Heart left ventricle (tissue), 13 donors: ENCODE data around the gene SUGCT.

Experiments
- POLR2A ChIP-seq, 2 donors: fragments of 450-650 bp; IDR thresholded peaks; one replicate each; pipeline ENCODE4 v1.6.1; 2017; ENCODE audit warnings: antibody characterized with exemption in 2 of 2, mild to moderate bottlenecking in 2 of 2, moderate library complexity in 2 of 2
- TF ChIP-seq, protein P1 (sequence below), 12 donors: fragments of 200-600 bp; sonication (generic) in 4 of 12; IDR thresholded peaks; one replicate each; pipeline versions ENCODE4 v1.5.0 to v1.8.0; 2018 to 2022; ENCODE audit warnings: antibody characterized with exemption in 12 of 12, mild to moderate bottlenecking in 5 of 12
- donor health status: ischemic (EF 13 %, LVEDD 7.1; RV severe dilation, severe dysfunction).
- donor health status: DM: no; HTN: yes; CAD: no.
- donor health status: DM: no; HTN: no; CAD: no.
- donor health status: ischemic (EF 25% LVEDD 6.9; RV normal size, moderate dysfunction).
- donor health status: ischemic (EF 25% LVEDD 5.7; RV mildly dilated, moderate dysfunction).
- donor health status: ischemic (EF 35%, LVEDD 5.7; RV mildly dilated, moderate dysfunction).
- donor health status: nonischemic (EF 11% LVEDD 7.7; RV severe dilation, severe dysfunction).
- donor health status: DM: yes; HTN: yes; CAD: no.
- donor health status: PGD.
- donor health status: ischemic (EF 29% LVEDD 5.4; RV normal size, mild dysfunction).
- donor health status: nonischemic (EF 23%, LVEDD 6.1; RV moderate dilation, normal function).

DNA sequence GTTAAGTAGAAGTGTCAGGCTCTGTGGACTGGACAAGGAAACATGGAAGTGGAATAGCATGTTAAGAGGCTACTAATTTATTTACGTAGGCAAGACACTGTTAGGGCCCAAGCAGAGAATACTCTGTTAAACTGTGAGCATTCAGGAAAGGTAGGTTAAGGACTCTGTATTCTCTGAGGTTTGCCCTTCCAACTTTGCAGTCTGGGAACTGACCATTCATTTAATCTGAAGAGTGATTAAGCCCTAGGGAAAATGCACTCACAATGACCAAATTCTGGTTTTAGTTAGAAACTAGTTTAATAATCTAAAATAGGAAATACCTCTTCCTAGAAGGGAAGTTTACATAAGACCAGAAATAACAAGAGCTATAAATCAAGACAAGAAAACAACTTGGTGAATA lies 266.6 kb downstream of the SUGCT start:
- TF ChIP-seq, protein P1, sequence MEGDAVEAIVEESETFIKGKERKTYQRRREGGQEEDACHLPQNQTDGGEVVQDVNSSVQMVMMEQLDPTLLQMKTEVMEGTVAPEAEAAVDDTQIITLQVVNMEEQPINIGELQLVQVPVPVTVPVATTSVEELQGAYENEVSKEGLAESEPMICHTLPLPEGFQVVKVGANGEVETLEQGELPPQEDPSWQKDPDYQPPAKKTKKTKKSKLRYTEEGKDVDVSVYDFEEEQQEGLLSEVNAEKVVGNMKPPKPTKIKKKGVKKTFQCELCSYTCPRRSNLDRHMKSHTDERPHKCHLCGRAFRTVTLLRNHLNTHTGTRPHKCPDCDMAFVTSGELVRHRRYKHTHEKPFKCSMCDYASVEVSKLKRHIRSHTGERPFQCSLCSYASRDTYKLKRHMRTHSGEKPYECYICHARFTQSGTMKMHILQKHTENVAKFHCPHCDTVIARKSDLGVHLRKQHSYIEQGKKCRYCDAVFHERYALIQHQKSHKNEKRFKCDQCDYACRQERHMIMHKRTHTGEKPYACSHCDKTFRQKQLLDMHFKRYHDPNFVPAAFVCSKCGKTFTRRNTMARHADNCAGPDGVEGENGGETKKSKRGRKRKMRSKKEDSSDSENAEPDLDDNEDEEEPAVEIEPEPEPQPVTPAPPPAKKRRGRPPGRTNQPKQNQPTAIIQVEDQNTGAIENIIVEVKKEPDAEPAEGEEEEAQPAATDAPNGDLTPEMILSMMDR (IDR thresholded peaks at IDR 0.05) = no peak
- TF ChIP-seq POLR2A (IDR thresholded peaks at IDR 0.05) = no peak
